HG03558 (cell line): Measurements from ENCODE around the gene PGA3.
"Not testable (repeated sequence)": the region's sequence is repeated elsewhere in the genome, so short reads cannot be mapped to it uniquely, and the experiment has no call there.

Experiments used
- ATAC-seq: cut with Tn5 transposase; IDR thresholded peaks from one replicate; pipeline ENCODE4 v1.9.1; 2021; ENCODE audit warnings: moderate number of reproducible peaks; ENCODE audit not compliant: unreplicated experiment; ENCODE audit errors: extremely low read depth

Gene PGA3

GRCh38 chr11:61204502-61205059 lies 1.3 kb downstream of the PGA3 start:
- ATAC-seq = not testable (repeated sequence)

GRCh38 chr11:61207636-61208310 lies 4.5 kb downstream of the PGA3 start:
- not testable (repeated sequence) for ATAC-seq

GRCh38 chr11:61210629-61211028 lies 7.3 kb downstream of the PGA3 start:
- not testable (repeated sequence) for ATAC-seq

- not testable (repeated sequence) for ATAC-seq
Measured at GRCh38 chr11:61211327-61211952, 8.1 kb downstream of the PGA3 start.

- ATAC-seq = not testable (repeated sequence)
Measured at GRCh38 chr11:61212202-61212601, 8.9 kb downstream of the PGA3 start.

- not testable (repeated sequence) for ATAC-seq
Measured at GRCh38 chr11:61213711-61214324, 10.5 kb downstream of the PGA3 start.

GRCh38 chr11:61218306-61218705 lies 15.0 kb downstream of the PGA3 start:
- ATAC-seq = not testable (repeated sequence)

GRCh38 chr11:61219016-61219415 lies 15.7 kb downstream of the PGA3 start:
- ATAC-seq = not testable (repeated sequence)

GRCh38 chr11:61222047-61222446 lies 18.7 kb downstream of the PGA3 start, which contains the start of gene PGA4:
PGA4 (plus strand) TSS chr11:61222347; CDS start chr11:61222401, 54 bp downstream.
- ATAC-seq = not testable (repeated sequence)

- ATAC-seq = not testable (repeated sequence)
Measured at GRCh38 chr11:61222692-61223091, 19.4 kb downstream of the PGA3 start.

GRCh38 chr11:61226457-61227137 lies 23.3 kb downstream of the PGA3 start:
- ATAC-seq = not testable (repeated sequence)

GRCh38 chr11:61229458-61229857 lies 26.1 kb downstream of the PGA3 start:
- not testable (repeated sequence) for ATAC-seq

- not testable (repeated sequence) for ATAC-seq
Measured at GRCh38 chr11:61231033-61231432, 27.7 kb downstream of the PGA3 start.

- ATAC-seq = not testable (repeated sequence)
Measured at GRCh38 chr11:61231585-61231984, 28.3 kb downstream of the PGA3 start.

- ATAC-seq = not testable (repeated sequence)
Measured at GRCh38 chr11:61232548-61233145, 29.3 kb downstream of the PGA3 start.

- not testable (repeated sequence) for ATAC-seq
Measured at GRCh38 chr11:61237130-61237529, 33.8 kb downstream of the PGA3 start.

- ATAC-seq = not testable (repeated sequence)
Measured at GRCh38 chr11:61240288-61240687, 37.0 kb downstream of the PGA3 start.

- ATAC-seq = not testable (repeated sequence)
Measured at GRCh38 chr11:61240875-61241274, 37.6 kb downstream of the PGA3 start, which contains the start of gene PGA5. PGA5 (plus strand) TSS chr11:61241175; CDS start chr11:61241227, 52 bp downstream.

GRCh38 chr11:61241526-61241925 lies 38.2 kb downstream of the PGA3 start:
- not testable (repeated sequence) for ATAC-seq
